NK-92 treated with Interleukin-12 subunit alpha and Interleukin-12 subunit beta, amount 100 ng/mL, for 24 hours (cell line): ENCODE data around the gene USP53.
"Not testable (repeated sequence)": the region's sequence is repeated elsewhere in the genome, so short reads cannot be mapped to it uniquely, and the experiment has no call there.

Experiments used
- DNase-seq: peaks from one replicate; lab custom pipeline; 2025; lab: John Stamatoyannopoulos, UW

The USP53 gene

GRCh38 chr4:119315036-119315435, 102.5 kb downstream of the USP53 start:
- no peak for DNase-seq

DNA sequence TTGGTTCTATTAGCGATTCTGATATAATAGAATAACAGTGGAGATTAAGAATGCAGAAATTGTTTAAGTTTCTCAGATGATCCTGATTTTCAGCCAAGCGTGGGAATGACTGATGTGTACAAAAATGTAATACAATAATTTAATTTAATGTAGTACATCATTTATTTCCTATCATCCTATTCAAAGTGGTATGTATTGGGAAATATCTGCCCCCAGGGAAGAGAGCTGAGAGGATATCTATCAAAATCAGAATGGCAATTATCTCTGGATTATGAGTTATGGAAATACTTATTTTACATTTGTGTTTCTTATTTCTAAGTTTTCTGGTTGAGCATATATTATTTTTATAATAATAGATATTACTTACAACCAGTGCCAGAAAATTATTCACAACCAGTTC, 105.5 kb downstream of the USP53 start:
- DNase-seq: no peak

GRCh38 chr4:119321921-119322687, 109.6 kb downstream of the USP53 start, which contains the start of gene FABP2:
Gene FABP2 (minus strand): TSS chr4:119322138. CDS start chr4:119322102, 36 bp downstream.
- DNase-seq: no peak

DNA sequence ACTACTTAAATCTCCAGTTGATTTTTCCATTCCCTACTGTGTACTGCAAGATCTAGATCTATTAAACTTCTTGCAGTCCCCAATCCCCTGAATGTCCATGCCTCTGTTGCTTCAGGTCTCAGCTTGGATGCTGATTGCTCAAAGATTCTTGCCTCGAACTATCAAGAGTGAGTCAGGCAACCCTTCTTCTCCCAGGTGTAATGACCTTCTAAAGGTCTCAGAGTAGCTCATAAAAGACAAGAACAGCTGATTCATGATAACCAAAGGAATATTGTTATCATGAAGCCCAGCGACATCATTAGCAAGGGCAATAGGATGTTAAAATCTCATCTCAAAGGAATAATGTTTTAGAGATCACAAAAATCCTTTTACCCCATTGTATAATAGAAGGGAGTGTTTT, 116.2 kb downstream of the USP53 start:
- DNase-seq: no peak

GRCh38 chr4:119329835-119330620, 117.5 kb downstream of the USP53 start:
- DNase-seq: no peak

- DNase-seq: not testable (repeated sequence)
These were observed 123.9 kb downstream of the USP53 start for GRCh38 chr4:119336332-119336979.

DNA sequence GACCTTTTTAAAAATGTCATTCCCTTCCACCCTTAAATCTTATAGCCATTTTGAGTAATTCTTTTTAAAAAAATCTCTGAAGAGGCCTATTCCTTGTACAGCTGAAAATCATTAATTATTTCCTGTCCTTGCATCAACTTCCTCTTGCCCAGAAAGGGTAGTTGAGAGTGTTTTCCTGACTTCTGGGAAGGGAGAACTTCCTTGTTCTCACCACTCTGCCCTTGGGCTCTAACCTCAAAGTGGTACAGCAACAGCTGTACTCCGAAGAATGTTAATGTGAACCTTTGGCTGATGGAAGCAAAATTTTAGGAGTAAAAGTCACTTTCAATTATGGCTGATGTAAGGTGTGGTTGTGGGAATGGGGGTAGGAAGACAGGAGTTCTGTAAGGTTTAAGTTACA, 124.5 kb downstream of the USP53 start:
- DNase-seq: no peak

DNA sequence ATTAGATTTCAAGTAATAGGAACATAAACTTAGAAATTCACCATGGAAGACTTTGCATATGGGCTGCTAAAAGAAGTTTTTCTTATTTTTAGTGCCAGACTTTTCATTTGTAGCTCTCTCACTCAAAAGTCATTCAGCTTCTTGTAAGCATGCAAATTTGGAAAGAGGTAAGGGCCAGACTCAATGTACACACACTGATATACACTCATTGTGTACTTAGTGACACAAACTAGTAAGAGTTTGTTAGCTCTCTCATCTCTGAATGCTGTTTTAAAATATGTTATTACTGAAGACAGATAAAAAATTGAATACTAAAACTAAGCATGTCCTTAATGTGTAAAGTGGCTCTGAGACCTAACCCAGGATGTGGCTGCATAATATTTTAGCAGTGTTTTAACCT, 127.4 kb downstream of the USP53 start:
- DNase-seq: not testable (repeated sequence)

- not testable (repeated sequence) for DNase-seq
These were observed 130.8 kb downstream of the USP53 start for GRCh38 chr4:119343293-119343692.
